Amniotic epithelial cell (primary cell): Measurements from ENCODE around the gene HOXD11.
A peak's percentile ranks its signal among the peaks of the same experiment; 100 is the strongest.

ENCODE experiments used
- DNase-seq: peaks from one replicate; pipeline ENCODE4 v3.0.0-alpha.2; 2010; ENCODE audit warnings: low read depth

The HOXD11 gene

GRCh38 chr2:176132205-176133171 lies 25.4 kb downstream of the HOXD11 start:
- no peak for DNase-seq

GRCh38 chr2:176133389-176133788 lies 26.3 kb downstream of the HOXD11 start:
- DNase-seq = no peak

- no peak for DNase-seq
Observed at GRCh38 chr2:176134035-176134434, 27.0 kb downstream of the HOXD11 start.

- no peak for DNase-seq
Observed at GRCh38 chr2:176135035-176135440, 28.0 kb downstream of the HOXD11 start.

GRCh38 chr2:176136374-176137251 lies 29.5 kb downstream of the HOXD11 start:
- peak; percentile 51 for DNase-seq

GRCh38 chr2:176137252-176137580 lies 30.1 kb downstream of the HOXD11 start:
- no peak for DNase-seq

- no peak for DNase-seq
Observed at GRCh38 chr2:176137906-176138305, 30.8 kb downstream of the HOXD11 start.

- DNase-seq = no peak
Observed at GRCh38 chr2:176138526-176138922, 31.4 kb downstream of the HOXD11 start.

GRCh38 chr2:176138923-176139660 lies 32.0 kb downstream of the HOXD11 start:
- no peak for DNase-seq

GRCh38 chr2:176139661-176140512 lies 32.8 kb downstream of the HOXD11 start:
- no peak for DNase-seq

GRCh38 chr2:176140513-176141317 lies 33.6 kb downstream of the HOXD11 start:
- DNase-seq = peak; percentile 49

GRCh38 chr2:176142281-176142680 lies 35.2 kb downstream of the HOXD11 start:
- no peak for DNase-seq

- no peak for DNase-seq
Observed at GRCh38 chr2:176145085-176145969, 38.2 kb downstream of the HOXD11 start.

GRCh38 chr2:176146101-176146500 lies 39.0 kb downstream of the HOXD11 start:
- DNase-seq = no peak

- DNase-seq = no peak
Observed at GRCh38 chr2:176146645-176147044, 39.6 kb downstream of the HOXD11 start.

- DNase-seq = no peak
Observed at GRCh38 chr2:176147210-176147799, 40.2 kb downstream of the HOXD11 start.

GRCh38 chr2:176147800-176148496 lies 40.9 kb downstream of the HOXD11 start:
- DNase-seq = no peak

GRCh38 chr2:176148751-176149421 lies 41.8 kb downstream of the HOXD11 start:
- no peak for DNase-seq
